Loucy (cell line): ENCODE results near the gene TMED9.
"Not testable (repeated sequence)": the region's sequence is repeated elsewhere in the genome, so short reads cannot be mapped to it uniquely, and the experiment has no call there.

Experiments used
- CTCF ChIP-seq: fragments of 200-600 bp; sonication (generic); conservative IDR thresholded peaks from 2 replicates; pipeline ENCODE4 v1.5.1; 2014; ENCODE audit warnings: mild to moderate bottlenecking, antibody characterized with exemption, low read length
- EZH2phosphoT487 ChIP-seq: fragments of 200-600 bp; IDR thresholded peaks from 2 replicates; pipeline ENCODE4 v1.6.1; 2018; ENCODE audit warnings: antibody characterized with exemption, mild to moderate bottlenecking, moderate library complexity, borderline replicate concordance

- not testable (repeated sequence) for TF ChIP-seq CTCF, EZH2phosphoT487
These were observed 32.5 kb upstream of the TMED9 start for GRCh38 chr5:177559446-177559941.
